T-helper 1 cell treated with Interleukin-12 subunit alpha and Interleukin-12 subunit beta and Interleukin-4 antibody, amounts not matched to agents 30 μg/mL and 1 μg/mL, for 36 hours (primary cell): ENCODE results near the gene USP51.
"Not testable (repeated sequence)": the region's sequence is repeated elsewhere in the genome, so short reads cannot be mapped to it uniquely, and the experiment has no call there.

Experiments used
- H3K27ac Mint-ChIP-seq: one replicate; pipeline ENCODE4 v1.8.0; 2021; ENCODE audit warnings: mild to moderate bottlenecking, mixed read lengths
- H3K27me3 Mint-ChIP-seq: one replicate; pipeline ENCODE4 v1.8.0; 2021; ENCODE audit warnings: low read depth, mixed read lengths
- H3K36me3 Mint-ChIP-seq: one replicate; pipeline ENCODE4 v1.8.0; 2021; ENCODE audit warnings: low read depth, mixed read lengths
- H3K4me1 Mint-ChIP-seq: one replicate; pipeline ENCODE4 v1.8.0; 2021; ENCODE audit warnings: low read depth, mixed read lengths
- H3K4me3 Mint-ChIP-seq: one replicate; pipeline ENCODE4 v1.8.0; 2021; ENCODE audit warnings: mild to moderate bottlenecking, moderate library complexity, mixed read lengths
- H3K9me3 Mint-ChIP-seq: one replicate; pipeline ENCODE4 v1.8.0; 2021; ENCODE audit warnings: mixed read lengths

Gene USP51

GRCh38 chrX:55488006-55488592 lies 1.5 kb downstream of the USP51 start:
- Mint-ChIP-seq H3K4me1 (peaks cover 6% of the 10 kb centered on the region), H3K9me3 (no peaks in the 10 kb centered on the region), H3K36me3 (no peaks in the 10 kb centered on the region), H3K27me3 (no peaks in the 10 kb centered on the region), H3K27ac (peak overlapping the region; percentile 67), H3K4me3 (peak overlapping the region; percentile 78)

- Mint-ChIP-seq H3K4me1 (peaks cover 6% of the 10 kb centered on the region), H3K27ac (no peak overlapping the region), H3K36me3 (no peaks in the 10 kb centered on the region), H3K4me3 (peak overlapping the region; percentile 10), H3K9me3 (no peaks in the 10 kb centered on the region), H3K27me3 (no peaks in the 10 kb centered on the region)
Measured at GRCh38 chrX:55487143-55487542, 2.5 kb downstream of the USP51 start.

GRCh38 chrX:55486736-55487135 lies 2.9 kb downstream of the USP51 start:
- Mint-ChIP-seq H3K36me3 (no peaks in the 10 kb centered on the region), H3K9me3 (no peaks in the 10 kb centered on the region), H3K27ac (no peak overlapping the region), H3K4me1 (peaks cover 6% of the 10 kb centered on the region), H3K4me3 (no peak overlapping the region), H3K27me3 (no peaks in the 10 kb centered on the region)

GRCh38 chrX:55484948-55485347 lies 4.7 kb downstream of the USP51 start:
- Mint-ChIP-seq H3K27me3 (no peaks in the 10 kb centered on the region), H3K4me3 (no peak overlapping the region), H3K9me3 (no peaks in the 10 kb centered on the region), H3K36me3 (no peaks in the 10 kb centered on the region), H3K27ac (no peak overlapping the region), H3K4me1 (peaks cover 6% of the 10 kb centered on the region)

GRCh38 chrX:55480390-55481062 lies 9.1 kb downstream of the USP51 start:
- H3K27ac Mint-ChIP-seq: no peak overlapping the region
- H3K27me3 Mint-ChIP-seq: no peaks in the 10 kb centered on the region
- H3K9me3 Mint-ChIP-seq: no peaks in the 10 kb centered on the region
- peaks cover 2% of the 10 kb centered on the region for H3K4me1 Mint-ChIP-seq
- no peaks in the 10 kb centered on the region for H3K36me3 Mint-ChIP-seq
- no peak overlapping the region for H3K4me3 Mint-ChIP-seq

GRCh38 chrX:55479956-55480355 lies 9.7 kb downstream of the USP51 start:
- H3K27me3 Mint-ChIP-seq, H3K27ac Mint-ChIP-seq, H3K4me3 Mint-ChIP-seq, H3K4me1 Mint-ChIP-seq, H3K36me3 Mint-ChIP-seq, H3K9me3 Mint-ChIP-seq: not testable (repeated sequence)

GRCh38 chrX:55465791-55466190 lies 23.9 kb downstream of the USP51 start:
- H3K27ac Mint-ChIP-seq, H3K4me3 Mint-ChIP-seq, H3K9me3 Mint-ChIP-seq, H3K27me3 Mint-ChIP-seq, H3K4me1 Mint-ChIP-seq, H3K36me3 Mint-ChIP-seq: not testable (repeated sequence)

GRCh38 chrX:55465108-55465507 lies 24.5 kb downstream of the USP51 start:
- not testable (repeated sequence) for H3K9me3 Mint-ChIP-seq, H3K36me3 Mint-ChIP-seq, H3K4me1 Mint-ChIP-seq, H3K27ac Mint-ChIP-seq, H3K4me3 Mint-ChIP-seq, H3K27me3 Mint-ChIP-seq

GRCh38 chrX:55464050-55464449 lies 25.6 kb downstream of the USP51 start:
- H3K4me1 Mint-ChIP-seq, H3K4me3 Mint-ChIP-seq, H3K27me3 Mint-ChIP-seq, H3K36me3 Mint-ChIP-seq, H3K27ac Mint-ChIP-seq, H3K9me3 Mint-ChIP-seq: not testable (repeated sequence)

- H3K36me3 Mint-ChIP-seq, H3K9me3 Mint-ChIP-seq, H3K27me3 Mint-ChIP-seq, H3K4me1 Mint-ChIP-seq, H3K27ac Mint-ChIP-seq, H3K4me3 Mint-ChIP-seq: not testable (repeated sequence)
Measured at GRCh38 chrX:55459926-55460325, 29.7 kb downstream of the USP51 start.

GRCh38 chrX:55459426-55459825 lies 30.2 kb downstream of the USP51 start:
- H3K36me3 Mint-ChIP-seq, H3K4me3 Mint-ChIP-seq, H3K27me3 Mint-ChIP-seq, H3K4me1 Mint-ChIP-seq, H3K9me3 Mint-ChIP-seq, H3K27ac Mint-ChIP-seq: not testable (repeated sequence)

GRCh38 chrX:55455708-55456107 lies 33.9 kb downstream of the USP51 start:
- H3K4me1 Mint-ChIP-seq, H3K4me3 Mint-ChIP-seq, H3K27me3 Mint-ChIP-seq, H3K27ac Mint-ChIP-seq, H3K36me3 Mint-ChIP-seq, H3K9me3 Mint-ChIP-seq: not testable (repeated sequence)

- peaks cover 4% of the 10 kb centered on the region for H3K9me3 Mint-ChIP-seq
- H3K4me3 Mint-ChIP-seq: peak overlapping the region; percentile 94
- H3K36me3 Mint-ChIP-seq: no peaks in the 10 kb centered on the region
- peak overlapping the region; percentile 92 for H3K27ac Mint-ChIP-seq
- H3K27me3 Mint-ChIP-seq: no peaks in the 10 kb centered on the region
- H3K4me1 Mint-ChIP-seq: peaks cover 8% of the 10 kb centered on the region
Measured at GRCh38 chrX:55452833-55453124, 36.9 kb downstream of the USP51 start.

GRCh38 chrX:55451990-55452832 lies 37.4 kb downstream of the USP51 start, which contains the start of gene MAGEH1:
TSS of gene MAGEH1 (plus strand) at chrX:55452127. CDS start at chrX:55452375, 248 bp downstream.
- Mint-ChIP-seq H3K4me1 (peaks cover 8% of the 10 kb centered on the region), H3K27me3 (peaks cover 4% of the 10 kb centered on the region), H3K9me3 (peaks cover 4% of the 10 kb centered on the region), H3K4me3 (peak within 1 kb of the TSS; percentile 94), H3K27ac (peak within 1 kb of the TSS; percentile 92), H3K36me3 (no peaks in the 10 kb centered on the region)

GRCh38 chrX:55451626-55451989 lies 38.0 kb downstream of the USP51 start:
- H3K27me3 Mint-ChIP-seq: peaks cover 9% of the 10 kb centered on the region
- peaks cover 4% of the 10 kb centered on the region for H3K9me3 Mint-ChIP-seq
- peak overlapping the region; percentile 92 for H3K27ac Mint-ChIP-seq
- H3K36me3 Mint-ChIP-seq: no peaks in the 10 kb centered on the region
- peaks cover 8% of the 10 kb centered on the region for H3K4me1 Mint-ChIP-seq
- H3K4me3 Mint-ChIP-seq: peak overlapping the region; percentile 94
